Muscle layer of duodenum (tissue), 2 donors: ENCODE data around the gene TRAPPC13.

Source experiments
- H3K27ac ChIP-seq: one replicate; pipeline ENCODE4 v1.7.0; 2013; ENCODE audit warnings: mild to moderate bottlenecking, low read length
- H3K27me3 ChIP-seq: one replicate; pipeline ENCODE4 v1.7.0; 2013; ENCODE audit warnings: low read depth, mild to moderate bottlenecking, control low read depth, low read length
- H3K36me3 ChIP-seq, 2 donors: one replicate each; pipeline ENCODE4 v1.7.0; 2013; ENCODE audit warnings: low read length in 2 of 2, control low read depth in 1 of 2, mild to moderate bottlenecking in 1 of 2; ENCODE audit not compliant: insufficient read depth in 2 of 2, control insufficient read depth in 1 of 2
- H3K4me1 ChIP-seq, 2 donors: one replicate each; pipeline ENCODE4 v1.7.0; 2013; ENCODE audit warnings: low read length in 2 of 2, mild to moderate bottlenecking in 2 of 2, control low read depth in 1 of 2, moderate library complexity in 1 of 2; ENCODE audit not compliant: insufficient read depth in 2 of 2, control insufficient read depth in 1 of 2
- H3K4me3 ChIP-seq, 2 donors: one replicate each; pipeline ENCODE4 v1.7.0; 2013; ENCODE audit warnings: low read length in 2 of 2, low read depth in 1 of 2, mild to moderate bottlenecking in 1 of 2
- H3K9me3 ChIP-seq, 2 donors: one replicate each; pipeline ENCODE4 v1.7.0; 2013; ENCODE audit warnings: low read length in 2 of 2, control low read depth in 1 of 2, mild to moderate bottlenecking in 1 of 2; ENCODE audit not compliant: control insufficient read depth in 1 of 2
- donor health status: healthy.

TRAPPC13 gene

DNA sequence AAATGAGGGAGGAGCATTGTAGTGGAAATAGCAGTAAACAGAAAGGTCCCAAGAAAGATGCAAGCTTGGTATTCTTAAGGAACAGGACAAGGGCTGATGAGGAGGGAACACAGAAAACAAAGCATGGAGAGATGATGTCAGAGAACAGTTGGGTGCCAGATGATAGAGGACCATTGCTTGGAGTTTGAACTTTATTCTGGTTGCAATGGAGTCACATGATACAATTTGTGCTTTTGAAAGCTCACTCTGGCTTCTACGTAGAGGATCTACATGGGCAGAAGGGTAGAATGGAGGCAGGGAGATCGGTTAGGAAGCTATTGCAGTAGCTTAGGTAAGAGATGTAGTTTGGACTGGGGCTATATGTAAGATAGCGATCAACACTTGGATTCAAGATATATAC is 57.3 kb downstream of the TRAPPC13 start:
- H3K27me3 ChIP-seq = no peaks in the 10 kb centered on the region
- H3K36me3 ChIP-seq = peaks cover 0 to 27% of the 10 kb centered on the region in 2 donors
- no peaks in the 10 kb centered on the region for H3K4me1 ChIP-seq
- no peak overlapping the region for H3K27ac ChIP-seq
- H3K9me3 ChIP-seq = no peaks in the 10 kb centered on the region
- H3K4me3 ChIP-seq = no peak overlapping the region

- H3K4me3 ChIP-seq = no peak overlapping the region
- peaks cover 0 to 3% of the 10 kb centered on the region in 2 donors for H3K4me1 ChIP-seq
Measured at GRCh38 chr5:65693121-65693520, 68.3 kb downstream of the TRAPPC13 start.

DNA sequence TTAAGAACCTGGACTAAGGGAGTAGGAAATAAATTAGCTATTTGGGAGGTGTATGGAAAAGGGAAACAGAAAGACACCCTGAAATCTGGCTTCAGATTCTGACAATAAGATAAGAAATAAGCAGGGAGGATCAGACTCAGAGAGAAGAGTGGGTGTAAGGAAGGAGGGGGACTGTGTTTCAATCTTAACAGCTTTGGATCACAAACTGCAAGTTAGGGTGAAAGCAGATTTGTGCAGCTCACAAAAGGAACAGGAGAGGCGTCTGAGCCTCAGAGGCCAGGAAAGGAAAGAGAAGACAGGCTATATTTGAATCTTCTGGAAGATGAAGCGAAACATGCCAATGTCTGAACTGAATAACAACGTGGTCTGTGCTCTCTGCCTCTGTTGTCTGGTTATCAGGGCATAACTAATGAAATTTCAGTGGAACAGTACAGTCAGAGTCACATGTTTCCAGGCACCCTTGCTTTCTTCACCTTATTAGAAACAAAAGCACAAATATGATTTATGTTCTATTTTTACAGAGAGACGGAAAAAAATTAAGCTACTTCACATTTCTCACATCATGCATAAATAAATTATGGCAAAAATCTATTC is 70.4 kb downstream of the TRAPPC13 start:
- no peak overlapping the region for H3K4me3 ChIP-seq
- peaks cover 0 to 3% of the 10 kb centered on the region in 2 donors for H3K36me3 ChIP-seq
- H3K27ac ChIP-seq = no peak overlapping the region
- H3K27me3 ChIP-seq = no peaks in the 10 kb centered on the region
- H3K9me3 ChIP-seq = no peaks in the 10 kb centered on the region
- H3K4me1 ChIP-seq = peaks cover 0 to 3% of the 10 kb centered on the region in 2 donors

More at GRCh38 chr5:65693121-65693520, 68.3 kb downstream of the TRAPPC13 start:
- H3K27me3 ChIP-seq = no peaks in the 10 kb centered on the region
- no peak overlapping the region for H3K27ac ChIP-seq
- H3K36me3 ChIP-seq = no peaks in the 10 kb centered on the region
- no peaks in the 10 kb centered on the region for H3K9me3 ChIP-seq

DNA sequence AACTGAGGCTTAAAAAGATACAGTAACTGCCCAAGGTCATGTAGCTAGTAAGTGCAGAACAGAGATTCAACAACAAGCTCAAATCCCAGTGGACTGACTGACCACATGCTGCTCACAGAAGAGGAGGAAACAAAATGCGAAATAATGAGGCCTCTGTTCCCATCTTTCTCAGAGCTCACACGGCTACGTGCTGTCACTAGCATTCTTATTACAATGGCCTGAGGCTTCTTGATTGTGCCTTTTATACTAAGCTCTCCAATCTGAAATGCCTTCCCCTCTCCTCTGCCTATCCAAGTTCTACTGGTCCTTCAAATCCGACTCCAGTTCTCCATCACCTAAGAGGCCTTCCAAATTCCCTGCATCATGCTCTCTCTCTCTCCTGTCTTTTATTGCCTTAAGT is 71.1 kb downstream of the TRAPPC13 start:
- Histone ChIP-seq H3K4me1 (peaks cover 0 to 3% of the 10 kb centered on the region in 2 donors), H3K4me3 (no peak overlapping the region), H3K9me3 (no peaks in the 10 kb centered on the region), H3K27me3 (no peaks in the 10 kb centered on the region), H3K27ac (no peak overlapping the region), H3K36me3 (peaks cover 0 to 3% of the 10 kb centered on the region in 2 donors)

DNA sequence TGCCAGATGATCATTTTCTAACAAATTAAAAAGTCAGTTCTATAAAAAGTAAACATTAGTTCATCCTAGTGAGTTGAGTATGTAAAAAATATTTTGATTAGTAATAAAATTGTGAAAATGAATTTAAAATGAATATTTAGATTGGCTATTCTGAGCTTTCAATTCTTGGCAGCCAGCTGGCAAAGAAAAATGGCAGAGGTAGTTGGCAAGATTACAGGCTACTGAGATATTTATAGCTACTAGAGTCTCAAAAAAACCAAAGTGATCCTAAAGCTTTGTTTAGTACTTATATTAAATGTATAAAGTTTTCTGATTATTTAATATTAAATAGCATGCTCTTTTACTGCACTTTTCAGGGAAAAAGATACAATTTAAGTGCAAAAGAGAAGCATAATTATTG is 72.1 kb downstream of the TRAPPC13 start:
- no peak overlapping the region for H3K4me3 ChIP-seq
- peaks cover 0 to 3% of the 10 kb centered on the region in 2 donors for H3K4me1 ChIP-seq
- H3K36me3 ChIP-seq = peaks cover 0 to 3% of the 10 kb centered on the region in 2 donors
- H3K27ac ChIP-seq = no peak overlapping the region
- no peaks in the 10 kb centered on the region for H3K9me3 ChIP-seq
- no peaks in the 10 kb centered on the region for H3K27me3 ChIP-seq

DNA sequence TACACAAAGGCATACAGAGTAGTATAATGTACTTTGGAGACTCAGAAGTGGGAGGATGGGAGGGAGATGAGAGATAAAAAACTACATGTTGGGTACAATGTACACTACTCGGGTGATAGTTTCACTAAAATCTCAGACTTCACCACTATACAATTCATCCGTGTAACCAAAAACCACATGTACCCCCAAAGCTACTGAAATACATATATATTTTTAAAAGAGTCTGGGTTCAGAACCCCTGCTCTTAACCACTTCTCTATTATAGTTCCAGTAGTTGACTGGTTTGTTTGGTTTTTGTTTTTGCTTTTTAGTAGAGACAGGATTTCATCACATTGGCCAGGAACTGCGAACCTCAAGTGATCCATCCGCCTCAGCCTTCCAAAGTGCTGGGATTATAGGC is 74.5 kb downstream of the TRAPPC13 start:
- peaks cover 0 to 17% of the 10 kb centered on the region in 2 donors for H3K36me3 ChIP-seq
- peaks cover 0 to 3% of the 10 kb centered on the region in 2 donors for H3K4me1 ChIP-seq
- H3K9me3 ChIP-seq = no peaks in the 10 kb centered on the region
- no peaks in the 10 kb centered on the region for H3K27me3 ChIP-seq
- H3K27ac ChIP-seq = no peak overlapping the region
- H3K4me3 ChIP-seq = no peak overlapping the region

- Histone ChIP-seq H3K27ac (no peak overlapping the region), H3K36me3 (peaks cover 0 to 17% of the 10 kb centered on the region in 2 donors), H3K4me3 (no peak overlapping the region), H3K9me3 (no peaks in the 10 kb centered on the region), H3K4me1 (no peaks in the 10 kb centered on the region), H3K27me3 (no peaks in the 10 kb centered on the region)
Measured at GRCh38 chr5:65702036-65702435, 77.2 kb downstream of the TRAPPC13 start.

GRCh38 chr5:65704621-65705239 is 79.9 kb downstream of the TRAPPC13 start:
- H3K4me3 ChIP-seq = no peak overlapping the region
- H3K4me1 ChIP-seq = no peaks in the 10 kb centered on the region
- H3K36me3 ChIP-seq = peaks cover 0 to 14% of the 10 kb centered on the region in 2 donors
- no peak overlapping the region for H3K27ac ChIP-seq
- H3K9me3 ChIP-seq = no peaks in the 10 kb centered on the region
- H3K27me3 ChIP-seq = no peaks in the 10 kb centered on the region

GRCh38 chr5:65707663-65708062 is 82.8 kb downstream of the TRAPPC13 start:
- Histone ChIP-seq H3K4me1 (no peaks in the 10 kb centered on the region), H3K4me3 (no peak overlapping the region), H3K27ac (no peak overlapping the region), H3K36me3 (peaks cover 0 to 20% of the 10 kb centered on the region in 2 donors), H3K9me3 (no peaks in the 10 kb centered on the region), H3K27me3 (no peaks in the 10 kb centered on the region)

GRCh38 chr5:65708145-65708544 is 83.3 kb downstream of the TRAPPC13 start:
- no peaks in the 10 kb centered on the region for H3K27me3 ChIP-seq
- no peaks in the 10 kb centered on the region for H3K4me1 ChIP-seq
- no peak overlapping the region for H3K4me3 ChIP-seq
- H3K9me3 ChIP-seq = no peaks in the 10 kb centered on the region
- peaks cover 0 to 15% of the 10 kb centered on the region in 2 donors for H3K36me3 ChIP-seq
- H3K27ac ChIP-seq = no peak overlapping the region
